Stimulated activated CD8-positive, alpha-beta memory T cell treated with anti-CD3 and anti-CD28 coated beads, Interleukin-12 subunit alpha, Interleukin-12 subunit beta, amount 100 ng/mL, for 4 hours (primary cell): ENCODE measurements around the gene CELF2.

Experiments
- DNase-seq: peaks from one replicate; pipeline ENCODE4 v3.0.0-alpha.2; 2020; ENCODE audit warnings: low read depth

CELF2 gene

DNA sequence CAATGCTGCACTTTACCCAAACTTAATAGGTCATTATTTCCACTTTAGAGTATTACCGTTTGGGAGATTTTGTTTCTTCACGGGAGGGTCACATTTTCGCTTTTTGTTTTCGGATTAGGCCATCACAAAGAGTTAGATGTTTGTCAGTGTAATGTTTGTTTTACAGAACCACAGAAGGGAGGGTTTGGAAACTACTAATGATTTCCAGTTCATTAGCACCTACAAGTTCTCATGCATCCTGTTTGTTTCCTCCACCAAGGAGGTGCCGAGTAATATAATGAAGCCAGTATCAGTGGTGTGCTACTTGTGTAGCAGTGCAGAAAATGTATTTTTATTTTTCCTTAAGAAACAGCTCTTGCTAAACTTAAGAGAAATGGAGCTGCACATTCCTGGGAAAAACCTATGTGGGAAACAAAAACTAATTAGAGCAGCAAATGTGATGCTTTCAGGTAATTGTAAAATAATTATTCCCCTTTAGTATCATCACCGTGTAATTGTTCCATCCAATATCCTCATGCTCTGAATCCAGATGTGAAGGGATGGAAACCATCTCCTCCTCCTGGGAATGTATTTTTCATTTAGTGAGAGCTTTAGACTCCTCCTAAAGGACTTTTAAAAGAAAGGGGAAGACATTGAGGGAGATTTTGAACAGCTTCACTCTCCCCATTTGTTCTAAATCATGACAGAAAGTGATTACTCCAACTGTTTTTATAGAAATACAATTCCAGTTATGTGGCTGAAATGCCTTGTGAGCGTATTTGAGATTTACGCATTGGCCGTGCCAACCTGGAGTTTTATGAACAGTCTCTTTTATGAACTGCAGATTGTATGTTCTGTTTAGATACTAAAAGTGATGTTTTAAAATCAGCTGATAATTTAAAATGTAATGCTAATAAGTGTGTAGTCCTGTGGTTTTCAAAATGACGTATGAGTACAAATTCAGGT, 5.6 kb downstream of the CELF2 start:
- DNase-seq = no peak

DNA sequence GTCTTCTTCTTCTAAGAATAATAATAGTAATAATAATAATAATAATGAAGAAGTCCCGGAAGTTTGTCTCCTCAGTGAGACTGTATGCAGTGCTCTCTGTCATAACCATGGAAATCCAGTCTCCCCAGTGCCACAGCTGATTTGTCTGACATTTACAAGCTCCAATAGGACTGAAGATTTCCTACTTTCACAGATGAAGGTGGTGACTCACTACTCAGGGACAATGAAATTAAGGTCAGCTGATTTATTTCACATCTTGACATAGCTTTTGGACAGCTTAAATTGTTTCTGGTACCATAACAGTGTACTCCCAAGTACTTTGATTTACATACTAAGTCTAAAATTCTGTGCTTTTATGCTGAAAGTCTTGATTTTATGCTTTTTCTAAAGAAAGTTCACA, 6.9 kb downstream of the CELF2 start:
- DNase-seq = no peak

DNA sequence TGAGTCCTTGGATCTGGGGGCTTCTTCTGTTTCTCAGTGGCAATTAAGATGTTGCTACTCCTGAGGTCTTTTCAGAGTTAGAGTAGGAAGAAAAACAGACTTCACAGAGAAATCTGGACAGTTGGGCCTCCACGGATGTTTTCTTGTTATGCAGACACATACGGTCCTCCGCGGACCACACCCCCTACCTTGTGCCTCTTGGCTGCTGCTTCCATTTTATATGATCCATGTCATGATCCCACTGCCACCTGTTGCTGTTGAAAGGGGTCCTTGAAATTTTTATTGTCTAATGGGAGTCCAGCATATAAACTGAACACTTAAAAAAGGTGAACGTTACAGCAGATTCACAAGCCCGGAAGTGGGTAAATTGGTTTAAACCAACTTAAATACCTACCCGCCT, 8.3 kb downstream of the CELF2 start:
- no peak for DNase-seq

DNA sequence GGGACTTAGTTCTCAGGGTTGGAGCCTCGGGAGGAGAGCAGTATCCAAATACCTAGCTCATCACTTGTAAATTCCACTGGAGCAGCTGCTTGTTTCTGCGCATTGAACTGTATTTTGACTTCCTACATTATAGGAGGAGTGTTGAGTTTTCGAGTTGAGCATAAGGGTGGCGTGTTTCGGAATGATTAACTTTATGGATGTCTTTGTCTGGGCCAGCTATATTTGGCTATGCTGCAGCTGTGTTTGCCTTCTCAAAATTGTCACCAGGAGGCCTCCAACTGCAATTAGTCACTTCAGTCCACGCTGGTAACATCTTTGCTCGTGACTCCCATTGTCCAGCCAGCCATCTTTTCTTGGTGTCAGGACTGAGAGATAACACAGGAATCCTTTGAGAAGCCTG, 9.1 kb downstream of the CELF2 start:
- DNase-seq = no peak

DNA sequence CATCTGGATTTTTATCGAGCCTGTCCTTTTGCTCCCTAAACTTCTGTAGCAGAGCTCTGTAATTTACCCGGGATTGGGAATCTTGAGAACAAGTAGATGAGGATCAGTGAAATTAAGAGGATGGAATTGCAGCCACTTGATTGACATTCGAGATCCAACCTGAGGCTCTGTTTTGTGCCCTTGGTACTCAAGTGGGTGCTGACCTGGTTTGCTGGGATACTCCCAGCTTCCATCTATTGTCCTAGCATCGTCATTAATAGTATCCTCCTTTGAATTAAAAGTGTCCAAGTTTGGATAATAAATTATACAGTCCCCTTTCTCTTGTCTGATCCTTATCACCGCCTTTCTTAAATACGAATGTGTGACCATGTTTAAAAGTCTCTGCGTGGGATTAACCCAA, 17.1 kb downstream of the CELF2 start:
- no peak for DNase-seq

DNA sequence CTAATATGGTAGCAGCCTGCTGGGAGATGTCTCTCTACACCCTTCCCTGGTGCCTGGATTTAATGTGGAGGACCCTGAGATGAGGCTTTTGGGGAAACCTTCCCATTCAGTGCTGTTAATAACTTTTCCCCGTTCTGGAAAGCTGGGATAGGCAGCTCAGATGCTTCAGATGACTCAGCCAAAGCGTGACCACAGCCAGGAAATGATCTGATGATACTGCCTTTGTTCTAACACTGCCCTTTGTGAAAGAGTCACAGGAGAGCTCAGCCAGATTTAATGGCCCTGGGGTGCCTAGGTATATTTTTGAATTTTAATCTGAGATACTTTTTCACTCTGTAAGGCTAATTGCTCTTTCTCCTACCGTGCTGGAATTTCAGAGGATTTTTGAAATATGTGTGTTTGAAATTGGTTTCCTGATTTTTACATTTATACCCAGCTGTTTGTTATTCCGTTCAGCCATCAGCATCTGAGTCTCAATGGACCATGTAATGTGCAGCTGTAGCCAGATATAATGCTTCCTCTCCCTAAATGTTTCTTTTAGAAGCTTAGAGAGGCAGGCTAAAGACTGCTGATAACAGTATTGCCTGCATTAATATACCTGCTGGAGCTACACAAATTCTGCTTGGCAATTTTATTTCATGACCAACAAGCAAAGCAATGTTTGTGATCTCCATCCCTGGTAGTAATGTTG, 17.8 kb downstream of the CELF2 start:
- DNase-seq = no peak

DNA sequence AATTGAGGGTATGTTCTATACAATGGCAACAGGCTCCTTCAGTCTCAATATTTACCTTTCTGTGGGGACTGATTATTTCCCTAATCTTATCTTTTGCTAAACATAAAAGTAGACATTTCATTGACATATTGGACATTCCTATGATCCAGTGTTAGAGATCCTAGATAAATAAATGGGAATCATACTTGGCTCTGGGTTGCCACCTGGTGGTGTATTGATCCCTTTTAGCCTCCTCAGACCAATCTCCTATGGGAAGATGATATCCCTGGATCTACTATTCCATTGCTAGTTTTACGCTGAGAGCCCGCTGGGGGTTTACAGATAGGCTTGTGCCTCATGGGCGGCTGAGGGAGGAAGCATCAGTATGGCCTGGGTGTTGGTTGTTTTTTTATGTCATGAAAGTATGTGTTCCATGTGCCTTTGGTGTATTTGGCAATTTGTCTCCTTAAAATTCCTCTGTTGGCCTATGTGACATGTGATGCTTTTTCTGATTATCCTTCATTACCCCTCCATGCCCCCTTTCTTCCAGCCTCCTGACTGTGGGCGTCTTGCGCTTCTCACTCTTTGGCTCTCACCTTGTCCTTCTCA, 18.8 kb downstream of the CELF2 start:
- DNase-seq = no peak

DNA sequence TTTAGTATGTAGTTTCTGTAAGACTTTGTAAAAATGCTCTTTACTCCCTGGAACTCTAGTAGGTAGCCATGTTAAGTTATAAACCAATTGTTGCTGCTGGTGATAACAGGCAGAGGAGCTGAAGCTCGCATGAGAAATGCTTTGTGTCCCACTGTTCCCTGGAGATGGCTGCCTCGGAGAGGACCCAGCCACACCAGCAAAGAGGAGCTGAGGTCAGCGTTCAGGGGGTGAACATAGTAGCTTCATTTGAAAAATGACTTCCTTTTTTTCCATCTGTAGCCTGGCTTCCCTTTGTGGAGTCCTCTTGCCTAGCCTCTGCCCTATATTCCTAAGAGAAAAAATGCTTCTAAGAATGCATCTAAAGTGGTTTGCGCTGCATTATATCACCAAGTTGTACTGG, 20.3 kb downstream of the CELF2 start:
- no peak for DNase-seq

DNA sequence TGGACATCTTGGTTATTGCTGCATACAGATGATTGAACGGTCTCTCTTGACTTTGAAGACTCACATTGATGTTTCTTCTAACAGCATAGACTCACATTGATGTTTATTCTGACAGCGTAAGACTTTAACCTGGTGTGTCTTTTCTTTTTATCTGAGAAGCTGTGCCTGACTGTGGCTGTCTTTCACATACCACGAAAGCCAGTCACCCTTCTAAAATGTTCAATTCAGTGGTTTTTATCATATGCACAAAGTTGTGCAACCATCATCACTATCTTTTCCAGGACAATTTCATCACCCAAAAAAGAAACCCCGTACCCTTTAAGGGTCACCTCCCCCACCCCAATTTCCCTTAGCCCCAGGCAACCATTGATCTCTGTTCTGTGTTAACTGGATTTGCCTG, 24.7 kb downstream of the CELF2 start:
- DNase-seq = no peak

DNA sequence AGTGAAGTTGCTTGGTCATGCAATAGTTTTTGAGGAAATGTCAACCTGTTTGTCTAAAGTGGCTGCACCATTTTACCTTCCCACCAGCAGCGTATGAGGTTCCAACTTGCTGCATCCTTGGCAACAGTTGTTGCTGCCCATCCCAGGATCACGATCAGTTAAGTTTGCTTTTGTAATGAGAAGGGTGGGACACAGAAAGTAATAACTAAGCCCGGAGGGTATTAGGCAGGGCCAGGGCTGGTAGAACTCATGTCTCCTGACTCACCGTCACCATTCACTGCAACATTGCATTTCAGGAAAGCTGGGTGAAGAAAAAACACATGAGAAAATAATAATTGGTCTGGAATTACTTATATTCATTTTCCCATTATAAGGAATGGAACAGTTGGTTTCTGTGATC, 25.4 kb downstream of the CELF2 start:
- no peak for DNase-seq

DNA sequence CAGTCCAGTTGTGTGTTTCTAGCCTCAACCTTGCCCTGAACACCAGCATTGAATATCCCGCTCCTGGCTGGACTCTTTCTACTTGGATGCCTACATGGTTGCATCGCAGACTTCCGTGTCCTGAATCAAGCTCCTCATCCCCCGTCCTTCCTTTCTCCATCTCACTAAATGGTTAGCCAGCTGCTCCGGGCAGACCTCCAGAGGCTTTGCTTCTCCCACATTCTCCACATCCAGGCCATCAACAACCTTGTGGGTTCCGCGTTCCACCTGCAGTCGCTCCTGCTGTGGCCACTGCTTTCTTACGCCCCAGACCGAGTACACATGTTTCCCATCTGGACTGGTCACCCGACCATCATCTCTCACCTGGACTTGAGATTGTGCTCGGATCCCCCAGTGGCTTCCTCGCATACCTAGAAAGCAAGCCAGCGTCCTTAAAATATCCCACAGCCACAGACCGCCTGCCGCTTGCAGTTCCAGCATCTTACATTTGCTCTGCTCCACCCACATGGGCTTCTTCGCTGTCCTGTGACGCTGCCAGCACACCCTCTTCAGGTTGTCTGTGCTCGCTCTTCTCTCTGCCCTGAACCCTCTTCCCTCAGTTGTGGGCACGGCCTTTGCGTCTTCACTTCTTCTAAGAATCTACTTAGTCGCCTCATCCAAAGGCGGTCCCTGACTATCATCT, 25.9 kb downstream of the CELF2 start:
- no peak for DNase-seq

DNA sequence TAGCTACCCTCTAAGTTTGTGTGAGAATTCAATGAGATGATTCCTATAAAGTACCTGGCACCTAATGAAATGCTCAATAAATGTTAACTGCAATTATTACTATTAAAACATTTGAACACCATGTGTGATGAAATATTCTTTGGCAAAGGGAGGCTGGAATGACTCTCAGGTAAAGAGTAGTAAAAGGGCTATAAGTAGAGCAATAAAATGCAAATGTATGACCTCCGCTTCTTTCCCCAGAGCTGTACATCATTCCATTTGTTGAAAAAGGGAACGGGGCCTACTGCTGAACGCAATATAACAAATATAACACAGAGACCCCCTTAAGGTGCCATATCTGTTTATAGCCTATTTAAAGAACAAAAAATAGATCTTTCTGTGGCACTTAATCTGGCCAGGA, 27.8 kb downstream of the CELF2 start:
- DNase-seq = no peak

DNA sequence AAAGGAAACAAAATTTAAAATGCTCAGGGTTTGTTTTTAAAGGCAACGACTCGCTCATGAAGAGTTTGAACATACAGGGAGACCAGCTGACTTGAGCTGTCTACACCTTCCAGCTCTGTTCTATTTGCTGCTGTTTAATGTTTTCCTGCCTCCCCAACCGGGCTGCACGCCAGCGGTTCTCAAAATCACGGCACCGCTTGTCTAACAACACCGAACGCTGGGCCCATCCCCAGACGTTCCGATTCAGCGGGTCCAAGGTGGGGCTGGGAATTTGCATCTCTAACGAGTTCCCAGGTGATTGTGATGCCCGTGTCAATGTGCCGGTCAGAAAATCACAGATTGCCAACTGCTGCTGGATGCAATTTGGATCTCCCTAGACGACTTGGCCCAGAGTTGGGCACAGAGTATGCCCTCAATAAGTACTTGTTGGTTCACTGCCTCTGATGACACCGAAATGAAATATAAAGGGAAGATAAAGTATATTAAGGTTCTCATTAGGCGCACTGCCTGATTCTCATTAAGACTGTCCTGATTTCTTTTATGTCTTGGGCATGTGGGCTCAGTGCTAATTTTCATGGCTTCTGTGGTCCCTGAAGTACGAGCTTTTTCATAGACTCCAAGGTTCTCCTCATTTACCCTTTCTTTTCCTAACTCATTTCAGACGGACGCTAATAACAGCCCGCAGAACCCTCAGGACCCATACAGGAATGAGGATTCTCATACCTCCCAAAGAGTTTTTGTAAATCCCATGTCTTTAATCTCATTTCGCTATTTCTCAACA, 28.5 kb downstream of the CELF2 start:
- DNase-seq = no peak

DNA sequence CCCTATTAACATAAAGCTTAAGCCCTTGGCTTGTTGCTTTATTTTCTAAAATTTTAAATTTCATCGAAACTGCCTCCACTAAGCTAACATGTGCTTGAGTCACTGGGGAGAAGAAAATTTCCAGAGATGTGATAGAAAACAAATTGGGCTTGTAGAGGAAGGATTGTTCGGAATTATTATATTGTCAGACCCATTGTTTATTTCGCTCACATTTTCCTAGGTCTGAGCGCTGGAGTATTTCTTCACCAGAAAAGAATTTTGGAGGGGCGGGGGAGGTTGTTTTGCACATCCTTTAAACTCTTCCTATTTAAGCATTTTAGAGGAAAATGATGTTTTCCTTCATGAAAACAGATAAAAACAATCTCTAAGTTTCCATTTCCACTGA, 29.1 kb downstream of the CELF2 start:
- no peak for DNase-seq

DNA sequence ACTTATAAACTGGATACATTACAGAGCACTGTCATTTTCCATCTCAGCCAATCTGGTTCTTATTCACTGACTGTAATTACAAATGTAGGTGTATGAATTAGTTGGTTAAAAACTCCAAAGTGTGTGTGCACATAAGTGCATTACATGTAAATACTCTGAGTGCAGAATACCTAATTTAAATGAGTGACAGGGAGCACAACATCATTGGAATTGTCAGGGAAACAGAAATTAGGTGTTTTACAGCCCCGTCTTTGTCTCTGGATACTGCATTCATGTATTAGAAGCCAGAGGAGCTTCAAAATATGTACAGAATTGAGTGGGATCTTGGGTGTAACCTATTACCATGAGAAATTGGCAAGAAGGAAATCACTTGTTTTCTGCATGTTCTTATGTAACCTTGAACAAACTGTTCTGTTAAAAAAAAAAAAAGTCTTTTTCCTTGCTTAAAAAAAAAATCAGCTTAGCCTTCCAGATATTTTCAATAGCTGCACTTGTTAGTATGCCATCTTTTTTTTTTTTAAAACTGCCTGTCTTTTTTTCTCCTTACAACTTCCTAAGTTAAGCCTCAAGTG, 31.1 kb downstream of the CELF2 start:
- DNase-seq = no peak

DNA sequence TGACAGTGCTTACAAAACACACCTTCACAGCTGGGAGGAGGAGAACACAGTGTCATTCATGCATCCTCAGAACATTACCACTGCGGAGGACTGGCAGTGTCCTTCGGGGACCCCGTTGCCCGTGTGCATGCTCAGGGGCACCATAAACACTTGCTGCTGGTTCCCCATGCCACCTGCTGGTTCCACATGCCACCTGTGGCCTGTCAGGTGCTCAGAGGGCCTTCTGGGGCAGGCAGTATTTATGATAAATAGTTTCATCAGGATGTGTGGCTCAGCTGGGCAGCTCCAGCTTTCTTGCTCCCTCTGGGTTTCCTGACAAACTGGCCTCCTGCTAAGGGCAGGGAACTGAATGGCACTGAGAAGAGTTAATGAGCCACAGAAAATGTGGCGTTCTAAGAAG, 32.1 kb downstream of the CELF2 start:
- no peak for DNase-seq

DNA sequence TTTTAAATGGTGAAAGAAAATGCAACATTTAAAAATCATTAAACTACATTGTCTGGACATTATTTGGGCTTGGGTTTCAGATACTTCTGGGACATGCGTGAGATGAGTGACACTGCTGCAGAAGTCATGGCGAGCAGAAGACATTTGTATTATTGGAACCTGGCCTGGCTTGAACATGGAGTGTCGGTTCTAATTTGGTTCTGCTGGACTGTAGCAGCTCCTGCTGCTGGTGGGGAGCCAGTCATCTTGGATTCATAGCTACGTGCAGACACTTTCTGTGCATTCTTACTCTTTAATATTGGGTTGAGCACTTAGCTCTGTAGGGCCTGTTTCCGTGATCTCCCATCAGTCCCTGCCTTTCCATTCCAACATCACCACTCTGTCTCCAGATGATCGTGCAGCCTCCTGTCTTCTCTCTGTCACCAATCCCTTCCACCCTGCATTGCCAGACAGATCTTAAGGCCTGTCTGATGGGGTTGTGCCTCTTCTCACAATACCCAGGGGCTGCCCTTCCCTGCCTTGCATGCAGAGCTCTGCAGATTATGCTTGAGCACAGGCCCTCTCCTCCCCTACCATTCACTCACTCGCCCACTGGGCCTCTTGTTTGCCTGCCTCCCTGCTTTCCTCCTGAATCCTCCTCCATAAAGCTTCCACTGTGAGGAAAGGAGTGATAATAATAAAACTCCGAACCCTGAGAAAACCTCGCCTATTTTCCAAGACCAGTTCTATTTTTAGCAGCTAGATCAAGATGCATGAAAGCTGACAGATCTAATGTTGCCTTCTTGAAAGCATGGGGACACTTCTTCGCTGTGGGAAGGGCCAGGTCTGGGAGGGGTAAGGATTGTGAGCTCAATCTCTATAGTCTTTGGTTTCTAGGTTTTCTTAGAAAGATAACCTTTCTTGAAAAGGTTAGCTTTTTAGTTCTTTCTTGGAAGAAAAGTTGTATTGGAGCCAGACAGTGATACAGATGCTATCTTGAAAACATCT, 32.9 kb downstream of the CELF2 start:
- no peak for DNase-seq

DNA sequence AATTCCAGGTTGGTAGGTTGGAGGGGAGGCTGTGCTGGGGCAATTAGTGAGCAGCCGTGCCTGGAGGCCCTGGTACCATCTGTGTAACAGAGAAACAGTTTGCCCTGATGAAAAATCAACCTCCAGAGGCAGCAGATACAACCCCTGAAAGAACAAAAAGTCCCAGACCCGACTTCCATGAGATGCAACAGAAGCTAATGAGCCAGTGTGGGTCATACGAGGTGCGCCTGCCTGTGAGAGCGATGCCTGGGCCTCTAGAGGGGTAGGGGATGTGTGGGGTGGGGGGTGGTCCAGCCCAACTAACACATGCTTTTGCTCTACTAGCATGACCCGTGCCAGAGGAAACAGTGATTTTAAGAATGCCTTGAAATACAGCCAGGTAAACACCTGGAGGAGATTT, 39.3 kb downstream of the CELF2 start:
- DNase-seq = no peak

DNA sequence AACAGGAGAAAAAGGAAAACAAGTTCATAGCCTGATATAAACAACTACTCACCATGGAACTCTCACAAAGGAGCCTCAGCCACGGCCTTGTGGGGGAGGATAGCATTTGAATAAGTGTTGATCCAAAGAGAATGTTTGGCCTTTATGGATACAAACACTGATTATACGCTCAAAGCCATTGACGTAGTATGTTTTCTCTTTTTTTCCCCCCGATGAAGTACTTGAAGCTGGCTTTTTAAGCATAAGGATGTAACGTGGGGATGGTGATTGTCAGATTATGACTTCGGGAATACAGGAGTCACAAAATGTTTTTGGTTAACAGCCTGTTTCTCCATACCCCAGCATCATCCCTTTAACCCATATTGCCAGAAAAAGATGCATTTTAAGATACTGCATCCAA, 39.8 kb downstream of the CELF2 start:
- DNase-seq = no peak

DNA sequence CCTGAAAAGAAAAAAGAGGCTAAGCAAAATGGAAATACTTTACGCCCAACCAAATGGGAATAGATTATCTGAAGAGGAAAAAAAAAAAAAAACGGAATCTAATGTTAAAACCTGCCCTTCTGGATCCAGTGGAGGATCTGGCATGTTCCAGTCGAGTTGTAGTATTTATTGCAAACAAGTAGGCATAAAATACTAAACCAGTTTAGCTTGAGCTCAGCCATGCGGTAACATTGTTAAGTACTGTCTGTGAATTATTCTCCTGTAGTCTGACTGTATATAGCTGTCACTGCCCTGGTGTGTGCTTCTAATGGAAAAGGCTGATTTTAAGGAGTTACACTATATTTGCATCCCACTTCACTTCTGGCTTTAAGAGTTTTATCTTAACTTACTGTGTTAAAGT, 40.3 kb downstream of the CELF2 start:
- no peak for DNase-seq
